Ishikawa (cell line): ENCODE data around the gene MON1A.
A peak's percentile ranks its signal among the peaks of the same experiment; 100 is the strongest.

Source experiments
- CEBPB ChIP-seq: IDR thresholded peaks from 2 replicates; pipeline ENCODE4 v1.6.1; 2012
- CREB1 ChIP-seq: IDR thresholded peaks from 2 replicates; pipeline ENCODE4 v1.6.1; 2012; ENCODE audit warnings: low read depth
- EGR1 ChIP-seq: IDR thresholded peaks from 2 replicates; pipeline ENCODE4 v1.6.1; 2012
- EP300 ChIP-seq: IDR thresholded peaks from 2 replicates; pipeline ENCODE4 v1.6.1; 2012; ENCODE audit warnings: borderline replicate concordance
- FOXM1 ChIP-seq: IDR thresholded peaks from 2 replicates; pipeline ENCODE4 v1.6.1; 2012; ENCODE audit warnings: low read depth, borderline replicate concordance
- MAX ChIP-seq: IDR thresholded peaks from 2 replicates; pipeline ENCODE4 v1.6.1; 2012
- NFIC ChIP-seq: IDR thresholded peaks from 2 replicates; pipeline ENCODE4 v1.6.1; 2012
- RAD21 ChIP-seq: IDR thresholded peaks from 2 replicates; pipeline ENCODE4 v1.6.1; 2012; ENCODE audit warnings: low read depth
- REST ChIP-seq: IDR thresholded peaks from 2 replicates; pipeline ENCODE4 v1.6.1; 2012; ENCODE audit warnings: low read depth, mild to moderate bottlenecking
- TAF1 ChIP-seq: IDR thresholded peaks from 2 replicates; pipeline ENCODE4 v1.6.1; 2012; ENCODE audit warnings: low read depth, mild to moderate bottlenecking
- TCF12 ChIP-seq: IDR thresholded peaks from 2 replicates; pipeline ENCODE4 v1.6.1; 2012; ENCODE audit warnings: low read depth
- TEAD4 ChIP-seq: IDR thresholded peaks from 2 replicates; pipeline ENCODE4 v1.6.1; 2012
- USF1 ChIP-seq: IDR thresholded peaks from 2 replicates; pipeline ENCODE4 v1.6.1; 2012
- YY1 ChIP-seq: IDR thresholded peaks from 2 replicates; pipeline ENCODE4 v1.6.1; 2012; ENCODE audit warnings: low read depth
- ZBTB7A ChIP-seq: IDR thresholded peaks from 2 replicates; pipeline ENCODE4 v1.6.1; 2012; ENCODE audit warnings: low read depth

The MON1A gene

GRCh38 chr3:49878686-49879085 is 50.9 kb downstream of the MON1A start:
- no peak for TF ChIP-seq TEAD4
- no peak for TF ChIP-seq ZBTB7A

- no peak for TF ChIP-seq EP300
- no peak for TF ChIP-seq TEAD4
- no peak for TF ChIP-seq EGR1
- no peak for TF ChIP-seq FOXM1
- TF ChIP-seq TAF1, result no peak
- no peak for TF ChIP-seq CREB1
- no peak for TF ChIP-seq REST
- TF ChIP-seq TCF12, result no peak
- no peak for TF ChIP-seq CEBPB
- no peak for TF ChIP-seq USF1
- TF ChIP-seq RAD21, result no peak
- TF ChIP-seq ZBTB7A, result no peak
- TF ChIP-seq MAX, result no peak
- no peak for TF ChIP-seq YY1
These were observed 51.9 kb downstream of the MON1A start for GRCh38 chr3:49877716-49878115.

GRCh38 chr3:49876567-49876966 is 53.0 kb downstream of the MON1A start:
- no peak for TF ChIP-seq TCF12
- TF ChIP-seq YY1, result no peak
- no peak for TF ChIP-seq USF1
- no peak for TF ChIP-seq MAX
- no peak for TF ChIP-seq CEBPB
- no peak for TF ChIP-seq FOXM1
- no peak for TF ChIP-seq NFIC
- TF ChIP-seq TEAD4, result no peak
- TF ChIP-seq EP300, result no peak
- TF ChIP-seq CREB1, result no peak
- no peak for TF ChIP-seq TAF1
- TF ChIP-seq ZBTB7A, result no peak
- TF ChIP-seq EGR1, result no peak
- TF ChIP-seq REST, result no peak
- TF ChIP-seq RAD21, result no peak

GRCh38 chr3:49873623-49874022 is 56.0 kb downstream of the MON1A start:
- no peak for TF ChIP-seq YY1
- TF ChIP-seq TAF1, result no peak
- TF ChIP-seq CEBPB, result no peak
- TF ChIP-seq TEAD4, result no peak
- no peak for TF ChIP-seq CREB1
- no peak for TF ChIP-seq MAX

- TF ChIP-seq USF1, result no peak
- no peak for TF ChIP-seq TEAD4
- TF ChIP-seq MAX, result no peak
- no peak for TF ChIP-seq YY1
- no peak for TF ChIP-seq EP300
These were observed 56.8 kb downstream of the MON1A start for GRCh38 chr3:49872801-49873281.

GRCh38 chr3:49871531-49872153 is 58.0 kb downstream of the MON1A start:
- TF ChIP-seq MAX, result peak; percentile 73
- no peak for TF ChIP-seq RAD21
- no peak for TF ChIP-seq NFIC
- peak; percentile 34; the same call in 1 of the 2 replicates for TF ChIP-seq USF1
